GM19438 (cell line): ENCODE results near the gene UNC93B1.
"Not testable (repeated sequence)": the region's sequence is repeated elsewhere in the genome, so short reads cannot be mapped to it uniquely, and the experiment has no call there.

Experiments
- ATAC-seq: cut with Tn5 transposase; IDR thresholded peaks from one replicate; pipeline ENCODE4 v1.9.1; 2021; ENCODE audit warnings: low read depth; ENCODE audit not compliant: unreplicated experiment

UNC93B1 gene

DNA sequence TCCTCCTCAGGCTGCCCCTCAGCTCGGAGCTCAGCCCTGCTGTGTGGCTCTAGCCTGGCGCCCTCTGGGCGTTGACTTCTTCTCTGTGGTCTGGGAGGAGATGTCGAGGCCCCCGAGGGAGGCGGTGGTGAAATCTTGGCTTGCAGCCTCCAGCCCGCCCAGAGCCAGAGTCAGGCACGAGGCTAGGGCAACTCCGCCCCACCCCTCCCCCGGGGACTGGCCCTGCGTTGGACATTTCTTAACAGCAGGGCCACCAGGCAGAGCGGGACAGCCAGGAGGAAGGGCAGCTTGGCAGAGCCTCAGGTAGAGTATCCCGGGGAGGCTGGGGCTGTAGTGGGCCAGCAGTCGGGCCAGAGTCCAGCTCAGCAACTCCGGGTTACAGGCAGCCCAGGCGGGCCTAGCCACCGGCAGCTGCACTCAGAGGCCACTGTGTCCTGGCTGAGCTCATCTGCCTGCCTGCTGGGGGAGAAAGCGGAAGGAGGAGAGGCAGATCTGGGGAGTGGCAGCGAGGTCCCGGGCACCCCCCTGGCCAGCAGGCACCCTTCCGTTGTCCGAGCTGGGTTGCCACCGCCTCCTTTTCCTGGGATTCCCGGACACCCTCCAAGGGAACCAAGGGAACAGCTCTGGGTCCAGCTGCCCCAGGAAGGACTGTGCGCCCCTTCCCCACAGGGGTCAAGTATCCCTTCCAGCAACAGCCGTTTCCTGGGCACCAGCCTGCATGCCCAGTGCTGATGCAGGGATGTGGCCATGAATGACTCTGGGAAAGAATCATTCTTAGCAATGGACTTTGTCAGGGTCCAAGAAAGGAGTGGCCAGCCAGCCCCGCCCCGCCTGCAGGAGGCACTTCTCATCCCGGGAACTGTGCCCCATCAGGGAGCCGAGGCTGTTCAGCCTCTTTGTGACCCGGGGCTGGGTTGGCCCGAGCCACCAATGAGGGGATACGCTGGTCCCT, 6.5 kb upstream of the UNC93B1 start, which contains the start of gene ALDH3B1:
Gene ALDH3B1, plus strand, starts transcription at position 238 of the 952 bp plus-strand sequence. CDS start 4,971 bp downstream, outside the sequence.
- ATAC-seq: no peak

GRCh38 chr11:68009391-68010089, 5.6 kb upstream of the UNC93B1 start:
- ATAC-seq: no peak

DNA sequence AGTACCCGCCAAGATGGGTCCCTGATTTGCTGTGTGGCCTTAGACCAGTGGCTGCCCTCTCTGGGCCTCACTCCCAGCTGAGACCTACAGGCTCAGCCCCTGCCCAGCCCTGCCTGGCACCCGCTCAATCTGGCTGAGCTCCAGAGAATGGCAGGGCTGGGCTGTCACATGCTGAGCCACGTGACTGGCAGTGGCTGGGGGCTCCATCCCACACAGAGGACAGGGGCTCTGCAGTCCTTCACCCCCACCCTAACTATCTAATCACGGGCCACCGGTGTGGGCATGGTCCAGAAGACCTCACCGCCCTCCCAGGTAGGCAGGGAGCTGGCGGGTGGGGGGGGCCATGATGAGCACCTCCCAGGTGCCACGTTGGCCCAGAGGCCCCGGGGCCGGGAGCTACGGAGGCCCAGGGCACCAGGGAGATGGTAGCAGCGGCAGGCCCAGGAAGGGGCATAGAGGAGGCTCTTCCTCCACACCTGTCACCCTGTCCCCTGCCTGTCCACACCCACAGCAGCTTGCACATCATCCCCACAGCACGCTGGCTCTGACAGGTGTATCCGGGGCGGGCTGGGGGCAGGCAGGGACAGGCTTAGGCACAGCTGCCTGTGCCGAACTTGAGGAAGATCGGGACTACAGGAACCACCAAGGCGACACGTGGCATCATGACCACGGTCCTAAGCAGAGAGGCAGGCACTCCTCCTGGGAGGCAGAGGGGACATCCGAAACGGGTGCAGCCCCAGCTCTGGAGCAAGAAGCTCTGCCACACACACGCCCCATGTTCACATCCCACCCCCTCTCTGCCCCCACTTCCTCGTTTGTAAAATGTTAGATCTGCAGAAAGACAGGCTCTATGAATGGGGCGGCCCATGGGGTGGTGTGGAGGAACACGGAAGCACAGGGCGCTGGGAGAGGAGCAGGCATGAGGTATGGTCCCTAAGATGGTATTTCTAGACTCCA, 4.8 kb upstream of the UNC93B1 start:
- ATAC-seq: no peak

GRCh38 chr11:68007498-68008380, 3.8 kb upstream of the UNC93B1 start:
- no peak for ATAC-seq

GRCh38 chr11:68006606-68007166, 2.8 kb upstream of the UNC93B1 start:
- ATAC-seq: no peak

GRCh38 chr11:68004551-68005335, 846 bp upstream of the UNC93B1 start:
- ATAC-seq: no peak

GRCh38 chr11:68002938-68003845, 705 bp downstream of the UNC93B1 start:
- ATAC-seq: peak; percentile 41

GRCh38 chr11:68002575-68002937, 1.3 kb downstream of the UNC93B1 start:
- peak; percentile 29 for ATAC-seq

GRCh38 chr11:67999704-68000103, 4.2 kb downstream of the UNC93B1 start:
- ATAC-seq: no peak

- ATAC-seq: no peak
Observed at GRCh38 chr11:67999201-67999629, 4.7 kb downstream of the UNC93B1 start.

DNA sequence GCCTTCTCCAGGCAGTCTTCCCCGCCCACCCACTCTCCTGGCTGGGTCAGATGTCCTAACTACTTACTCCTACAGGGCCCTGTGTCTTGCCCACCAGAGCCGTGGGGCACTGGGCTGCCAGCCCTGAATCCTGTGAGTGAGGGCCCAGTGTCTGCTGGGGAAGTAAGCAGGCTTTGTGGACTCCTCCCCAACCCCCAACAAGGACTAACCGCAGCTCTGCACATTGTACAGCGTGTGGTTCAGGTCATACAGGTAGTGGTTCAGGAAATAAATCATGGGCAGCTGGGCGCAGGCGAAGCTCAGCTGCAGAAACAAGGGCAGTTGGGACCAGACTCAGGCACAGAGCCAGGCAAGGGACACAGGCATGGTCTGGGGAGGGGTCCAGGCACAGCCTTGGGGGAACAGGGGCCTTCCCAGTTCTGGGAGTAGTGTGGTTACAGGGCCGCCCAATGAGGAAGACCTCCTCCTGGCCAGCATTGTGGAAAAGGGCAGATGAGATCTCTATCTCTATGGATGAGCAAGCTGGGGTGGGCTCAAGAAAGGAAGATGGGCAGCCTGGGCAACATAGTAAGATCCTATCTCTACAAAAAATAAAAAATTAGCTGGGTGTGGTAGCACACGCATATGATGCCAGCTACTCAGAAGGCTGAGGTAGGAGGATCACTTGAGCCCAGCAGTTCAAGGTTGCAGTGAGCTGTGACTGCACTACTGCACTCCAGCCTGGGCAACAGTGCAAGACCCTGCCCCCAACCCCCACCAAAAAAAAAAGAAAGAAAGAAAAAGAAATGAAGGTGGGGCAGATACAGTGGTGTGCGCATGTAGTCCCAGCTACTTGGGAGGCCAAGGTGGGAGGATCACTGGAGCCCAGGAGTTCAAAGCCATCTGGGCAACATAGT, 5.5 kb downstream of the UNC93B1 start:
- no peak for ATAC-seq

GRCh38 chr11:67997475-67997921, 6.4 kb downstream of the UNC93B1 start:
- no peak for ATAC-seq

DNA sequence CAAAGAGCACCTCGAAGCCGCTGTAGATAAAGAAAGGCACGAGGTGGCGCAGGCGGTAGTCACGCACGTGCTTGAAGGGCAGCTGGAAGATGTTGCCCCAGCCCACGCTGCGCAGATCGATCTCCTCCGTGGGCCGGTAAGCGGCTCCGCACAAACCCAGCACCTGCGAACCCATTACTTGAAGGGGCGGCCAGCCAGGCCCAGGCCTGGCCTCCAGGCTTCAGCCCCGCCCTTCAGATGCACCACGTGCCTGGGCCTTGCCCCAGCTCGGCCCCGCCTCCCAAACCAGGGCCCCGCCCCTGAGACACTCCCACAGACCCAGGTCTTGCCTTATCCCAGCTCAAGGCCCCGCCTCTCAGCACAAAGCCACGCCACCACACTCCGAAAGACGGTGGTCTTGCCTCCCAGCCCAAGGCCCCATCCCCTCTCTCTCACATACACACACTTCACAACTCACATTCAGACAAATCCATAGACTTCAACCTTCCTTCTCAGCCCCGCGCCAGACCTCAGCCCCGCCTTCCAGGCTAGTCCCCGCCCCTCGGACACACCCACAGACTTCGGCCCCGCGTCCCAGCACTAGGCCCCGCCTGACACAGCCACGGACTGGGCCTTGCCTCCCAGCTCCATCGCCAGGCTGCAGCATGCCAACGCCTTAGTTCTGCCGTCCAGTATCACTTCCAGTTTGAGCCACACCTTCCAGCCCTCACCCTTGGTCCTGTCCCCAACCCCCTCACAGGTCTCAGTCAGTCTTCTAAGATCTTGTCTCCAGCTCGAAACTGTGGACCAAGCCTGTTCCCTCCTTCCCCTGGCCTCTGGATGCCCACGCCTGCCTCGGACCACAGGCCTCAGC, 7.0 kb downstream of the UNC93B1 start:
- no peak for ATAC-seq

DNA sequence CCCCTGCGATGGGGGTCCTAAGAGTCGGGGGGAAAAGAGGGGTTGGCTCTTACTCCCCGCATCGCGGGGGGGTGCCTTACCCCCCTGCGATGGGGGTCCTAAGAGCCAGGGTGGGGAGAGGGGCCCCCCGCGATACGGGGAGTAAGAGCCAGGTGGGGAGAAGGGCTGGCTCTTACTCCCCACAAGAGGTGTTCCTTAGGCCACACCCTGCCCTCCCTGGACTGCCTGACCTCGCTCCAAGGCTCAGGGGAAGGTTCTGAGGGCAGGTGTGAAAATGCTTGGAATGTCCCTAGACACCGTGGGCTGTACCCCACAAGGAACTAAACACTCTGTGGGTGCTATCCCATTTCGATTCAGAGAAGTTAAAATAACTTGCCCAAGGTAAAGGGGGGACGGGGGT, 7.8 kb downstream of the UNC93B1 start:
- ATAC-seq: no peak

DNA sequence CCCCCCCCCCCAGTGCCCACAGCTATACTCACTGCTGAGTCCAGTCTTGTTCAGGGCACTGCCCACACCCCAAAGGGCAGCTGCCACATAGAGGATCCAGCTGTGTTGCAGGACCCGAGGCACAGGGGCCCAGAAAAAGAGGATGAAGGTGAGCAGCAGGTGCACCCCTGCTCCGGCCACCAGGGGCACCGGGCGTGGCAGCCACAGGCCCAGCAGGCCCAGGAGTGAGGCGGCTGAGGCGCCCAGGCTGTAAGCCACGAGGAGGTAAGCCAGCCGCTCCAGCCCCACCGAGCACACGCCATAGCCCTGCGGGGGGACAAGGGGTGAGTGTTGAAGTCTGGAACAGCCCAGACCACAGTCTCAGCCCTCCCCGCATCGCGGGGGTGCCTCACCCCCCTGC, 8.3 kb downstream of the UNC93B1 start:
- ATAC-seq: not testable (repeated sequence)
